Heart left ventricle (tissue), 16 donors: ENCODE measurements around the gene ICE1. TPM values are rescaled to one million over a fixed set of nuclear protein-coding genes. Genes with fewer than 3 reads are reported as not detected.
A peak's percentile ranks its signal among the peaks of the same experiment; 100 is the strongest.

Source experiments
- ATAC-seq, 4 donors: fragments of 200-7000 bp; cut with Tn5 transposase; one replicate each; pipeline ENCODE4 v1.9.1; 2020 to 2022; ENCODE audit warnings: moderate library complexity in 4 of 4, mild to moderate bottlenecking in 3 of 4, moderate number of reproducible peaks in 1 of 4
- DNase-seq, 5 donors: peaks; one replicate each; pipeline ENCODE4 v3.0.0-alpha.2; 2020
- H3K27ac ChIP-seq, 12 donors: fragments of 200-600 bp; sonication (generic) in 4 of 12; one replicate each; pipeline versions ENCODE4 v1.5.0 to v1.8.0; 2016 to 2022; ENCODE audit warnings: mild to moderate bottlenecking in 2 of 12
- H3K27me3 ChIP-seq, 9 donors: fragments of 200-600 bp; sonication (generic) in 2 of 9; one replicate each; pipeline versions ENCODE4 v1.5.1 to v1.8.0; 2016 to 2022; ENCODE audit warnings: mild to moderate bottlenecking in 3 of 9
- H3K36me3 ChIP-seq, 9 donors: fragments of 200-600 bp; sonication (generic) in 2 of 9; one replicate each; pipeline versions ENCODE4 v1.5.0 to v1.8.0; 2018 to 2022; ENCODE audit warnings: mild to moderate bottlenecking in 2 of 9
- H3K4me1 ChIP-seq, 12 donors: fragments of 200-600 bp; sonication (generic) in 4 of 12; one replicate each; pipeline versions ENCODE4 v1.5.0 to v1.8.0; 2016 to 2022; ENCODE audit warnings: mild to moderate bottlenecking in 3 of 12
- H3K4me3 ChIP-seq, 12 donors: fragments of 200-600 bp; sonication (generic) in 4 of 12; one replicate each; pipeline versions ENCODE4 v1.5.0 to v1.8.0; 2017 to 2022; ENCODE audit warnings: mild to moderate bottlenecking in 9 of 12, moderate library complexity in 4 of 12
- H3K9me3 ChIP-seq, 12 donors: fragments of 200-600 bp; sonication (generic) in 4 of 12; one replicate each; pipeline versions ENCODE4 v1.5.0 to v1.8.0; 2016 to 2022; ENCODE audit warnings: mild to moderate bottlenecking in 1 of 12
- CTCF ChIP-seq, 12 donors: fragments of 200-600 bp; sonication (generic) in 4 of 12; IDR thresholded peaks; one replicate each; pipeline versions ENCODE4 v1.5.0 to v1.8.0; 2018 to 2022; ENCODE audit warnings: antibody characterized with exemption in 12 of 12, mild to moderate bottlenecking in 5 of 12
- POLR2A ChIP-seq, 2 donors: fragments of 450-650 bp; IDR thresholded peaks; one replicate each; pipeline ENCODE4 v1.6.1; 2017; ENCODE audit warnings: antibody characterized with exemption in 2 of 2, mild to moderate bottlenecking in 2 of 2, moderate library complexity in 2 of 2
- WGBS, 4 donors: extraction: QIAGEN DNeasy Blood & Tissue Kit in 2 of 4; methylation state at CpG; one replicate each; pipeline versions ENCODE4 v1.1.5 to v1.1.7; 2013 to 2018; 5-methylcytosine and 5-hydroxymethylcytosine counted together
- intact Hi-C, 10 donors: fragments of 100-400 bp; cut with DNase I; formaldehyde crosslinking; loops; one replicate each; pipeline versions ENCODE4 v1.11.1 to v1.14.2; 2022
- polyA plus RNA-seq, 2 donors: library from polyadenylated mRNA; stranded (reverse); fragments of 200-250 nt; gene quantifications; one replicate each; pipeline ENCODE4 v1.2.3, GENCODE V29; 2013
- total RNA-seq, 9 donors: library from RNA; depleted of rRNA in 2 of 9; stranded (reverse); fragments of >200 nt in 2 of 9; fragmentation: NEBNext Ultra II Directional in 3 of 9; extraction: Animal tissue kit (Norgen Biotek cat#: 25700) in 3 of 9; gene quantifications; one replicate each; pipeline versions ENCODE4 v1.1.0 to v1.2.4, GENCODE V29; 2016 to 2023
- donor health status: ischemic (EF 13 %, LVEDD 7.1; RV severe dilation, severe dysfunction).
- donor health status: healthy with polysubstance abuse.
- donor health status: DM: no; HTN: yes; CAD: no.
- donor health status: DM: no; HTN: no; CAD: no.
- donor health status: ischemic (EF 25% LVEDD 6.9; RV normal size, moderate dysfunction).
- donor health status: ischemic (EF 25% LVEDD 5.7; RV mildly dilated, moderate dysfunction).
- donor health status: healthy.
- donor health status: DM: yes; HTN: yes; CAD: no.
- donor health status: ischemic (EF 35%, LVEDD 5.7; RV mildly dilated, moderate dysfunction).
- donor health status: nonischemic (EF 11% LVEDD 7.7; RV severe dilation, severe dysfunction).
- donor health status: DM: yes; HTN: yes; CAD: no.
- donor health status: PGD.
- donor health status: ischemic (EF 29% LVEDD 5.4; RV normal size, mild dysfunction).
- donor health status: nonischemic (EF 23%, LVEDD 6.1; RV moderate dilation, normal function).

Gene ICE1
- total and polyA plus RNA-seq, 11 donors: 4.8 to 21.4 (median 18.7) TPM

- no peak overlapping the region for H3K4me3 ChIP-seq
- peaks cover 0 to 5% (median 0%) of the 10 kb centered on the region in 12 donors for H3K4me1 ChIP-seq
- WGBS, 4 donors: 59 to 68% (median 65%) methylated on average over 9 of the region's 9 CpGs
- H3K27me3 ChIP-seq: no peaks in the 10 kb centered on the region
- H3K27ac ChIP-seq: no peak overlapping the region
- TF ChIP-seq CTCF (IDR thresholded peaks at IDR 0.05) (no peak), POLR2A (IDR thresholded peaks at IDR 0.05) (no peak)
- H3K9me3 ChIP-seq: no peaks in the 10 kb centered on the region
- H3K36me3 ChIP-seq: no peaks in the 10 kb centered on the region
- DNase-seq (no peak), ATAC-seq (peak in 1 of 4 donors; percentile 18)
- intact Hi-C loops: loop anchor here in 1 of 10 donors (10.0 kb wide), 1 partner anchor 107 kb away; no protein-coding TSS in a partner anchor
These were observed 41.1 kb upstream of the ICE1 start for GRCh38 chr5:5381310-5381913.

GRCh38 chr5:5383461-5383860 is 39.0 kb upstream of the ICE1 start:
- intact Hi-C loops: loop anchor here in 1 of 10 donors (10.0 kb wide), 1 partner anchor 109 kb away; no protein-coding TSS in a partner anchor
- Histone ChIP-seq H3K4me3 (no peak overlapping the region), H3K9me3 (no peaks in the 10 kb centered on the region), H3K27me3 (no peaks in the 10 kb centered on the region), H3K27ac (no peak overlapping the region), H3K4me1 (peaks cover 0 to 5% (median 0%) of the 10 kb centered on the region in 12 donors), H3K36me3 (no peaks in the 10 kb centered on the region)
- ATAC-seq (no peak), DNase-seq (no peak)
- 79 to 87% (median 83%) methylated on average over 5 of the region's 5 CpGs for WGBS, 4 donors
- TF ChIP-seq POLR2A (IDR thresholded peaks at IDR 0.05): no peak
- no peak for TF ChIP-seq CTCF (IDR thresholded peaks at IDR 0.05)

- peaks cover 0 to 4% (median 0%) of the 10 kb centered on the region in 12 donors for H3K4me1 ChIP-seq
- ATAC-seq: no peak
- no peaks in the 10 kb centered on the region for H3K36me3 ChIP-seq
- H3K9me3 ChIP-seq: no peaks in the 10 kb centered on the region
- no peak overlapping the region for H3K27ac ChIP-seq
- TF ChIP-seq CTCF (IDR thresholded peaks at IDR 0.05) (no peak), POLR2A (IDR thresholded peaks at IDR 0.05) (no peak)
- intact Hi-C loops: loop anchor here in 1 of 10 donors (10.0 kb wide), 1 partner anchor 110 kb away; no protein-coding TSS in a partner anchor
- DNase-seq: no peak
- no peak overlapping the region for H3K4me3 ChIP-seq
- WGBS, 4 donors: 89 to 91% (median 90%) methylated on average over 11 of the region's 11 CpGs
- H3K27me3 ChIP-seq: no peaks in the 10 kb centered on the region
These were observed 37.7 kb upstream of the ICE1 start for GRCh38 chr5:5384660-5385330.

GRCh38 chr5:5385331-5385662 is 37.2 kb upstream of the ICE1 start:
- TF ChIP-seq CTCF (IDR thresholded peaks at IDR 0.05): no peak
- TF ChIP-seq POLR2A (IDR thresholded peaks at IDR 0.05): no peak
- ATAC-seq (no peak), DNase-seq (no peak)
- WGBS, 4 donors: 64 to 69% (median 68%) methylated on average over 8 of the region's 8 CpGs
- intact Hi-C loops: loop anchor here in 1 of 10 donors (10.0 kb wide), 1 partner anchor 110 kb away; no protein-coding TSS in a partner anchor
- no peak overlapping the region for H3K4me3 ChIP-seq
- H3K27me3 ChIP-seq: no peaks in the 10 kb centered on the region
- H3K9me3 ChIP-seq: no peaks in the 10 kb centered on the region
- H3K27ac ChIP-seq: no peak overlapping the region
- no peaks in the 10 kb centered on the region for H3K4me1 ChIP-seq
- no peaks in the 10 kb centered on the region for H3K36me3 ChIP-seq
